ENCODE results near the gene SMIM20.

DNA sequence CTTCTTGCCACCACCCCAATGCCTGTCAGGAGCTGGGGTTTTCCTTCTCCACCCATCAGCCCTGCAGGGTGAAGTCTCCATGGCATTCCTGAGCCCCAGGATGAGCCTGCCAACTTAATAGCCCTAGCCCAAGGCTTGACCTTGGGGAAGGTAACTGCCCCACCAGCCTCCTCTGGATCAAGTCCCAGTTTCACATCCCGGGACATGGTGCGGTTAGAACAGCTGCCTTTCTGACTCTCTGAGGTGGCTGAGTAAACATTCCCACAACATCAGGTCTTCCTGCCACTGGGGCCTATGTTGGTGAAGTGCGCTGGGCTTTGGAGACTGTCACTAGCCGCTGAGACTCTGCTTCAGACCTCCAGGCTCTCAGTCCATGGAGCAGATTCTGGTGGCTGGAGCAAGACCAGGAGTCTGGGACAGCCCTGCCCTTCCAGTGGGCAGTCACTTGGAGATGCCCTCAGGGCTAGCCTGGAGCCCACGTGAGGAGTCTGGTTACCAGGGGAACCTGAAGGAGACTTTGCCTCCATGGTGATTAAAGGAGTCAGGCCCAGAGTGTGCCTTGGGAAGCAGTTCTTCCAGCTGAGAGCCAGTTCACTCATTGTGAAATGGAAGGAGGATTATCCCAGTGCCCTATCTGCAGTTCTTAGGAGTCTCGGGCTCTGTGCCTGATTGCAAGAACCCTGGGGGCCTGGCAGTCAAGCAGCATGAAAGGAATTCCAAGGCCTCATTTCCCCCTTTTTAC lies 56.8 kb downstream of the SMIM20 start:
- TF ChIP-seq EP300 (IDR thresholded peaks at IDR 0.05) (no peak), POLR2A (IDR thresholded peaks at IDR 0.05) (no peak), POLR2AphosphoS5 (IDR thresholded peaks at IDR 0.05) (no peak)
- TF ChIP-seq, protein P1, sequence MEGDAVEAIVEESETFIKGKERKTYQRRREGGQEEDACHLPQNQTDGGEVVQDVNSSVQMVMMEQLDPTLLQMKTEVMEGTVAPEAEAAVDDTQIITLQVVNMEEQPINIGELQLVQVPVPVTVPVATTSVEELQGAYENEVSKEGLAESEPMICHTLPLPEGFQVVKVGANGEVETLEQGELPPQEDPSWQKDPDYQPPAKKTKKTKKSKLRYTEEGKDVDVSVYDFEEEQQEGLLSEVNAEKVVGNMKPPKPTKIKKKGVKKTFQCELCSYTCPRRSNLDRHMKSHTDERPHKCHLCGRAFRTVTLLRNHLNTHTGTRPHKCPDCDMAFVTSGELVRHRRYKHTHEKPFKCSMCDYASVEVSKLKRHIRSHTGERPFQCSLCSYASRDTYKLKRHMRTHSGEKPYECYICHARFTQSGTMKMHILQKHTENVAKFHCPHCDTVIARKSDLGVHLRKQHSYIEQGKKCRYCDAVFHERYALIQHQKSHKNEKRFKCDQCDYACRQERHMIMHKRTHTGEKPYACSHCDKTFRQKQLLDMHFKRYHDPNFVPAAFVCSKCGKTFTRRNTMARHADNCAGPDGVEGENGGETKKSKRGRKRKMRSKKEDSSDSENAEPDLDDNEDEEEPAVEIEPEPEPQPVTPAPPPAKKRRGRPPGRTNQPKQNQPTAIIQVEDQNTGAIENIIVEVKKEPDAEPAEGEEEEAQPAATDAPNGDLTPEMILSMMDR (IDR thresholded peaks at IDR 0.05), result no peak

Data from stomach (tissue), 4 donors.